HG03095 (cell line): ENCODE results near the gene HBS1L.

Experiments used
- ATAC-seq: cut with Tn5 transposase; IDR thresholded peaks from one replicate; pipeline ENCODE4 v1.9.1; 2021; ENCODE audit warnings: moderate library complexity; ENCODE audit not compliant: unreplicated experiment

Gene HBS1L

GRCh38 chr6:134921721-134922261 lies 132.8 kb downstream of the HBS1L start:
- ATAC-seq = no peak

GRCh38 chr6:134921276-134921675 lies 133.3 kb downstream of the HBS1L start:
- ATAC-seq = no peak

DNA sequence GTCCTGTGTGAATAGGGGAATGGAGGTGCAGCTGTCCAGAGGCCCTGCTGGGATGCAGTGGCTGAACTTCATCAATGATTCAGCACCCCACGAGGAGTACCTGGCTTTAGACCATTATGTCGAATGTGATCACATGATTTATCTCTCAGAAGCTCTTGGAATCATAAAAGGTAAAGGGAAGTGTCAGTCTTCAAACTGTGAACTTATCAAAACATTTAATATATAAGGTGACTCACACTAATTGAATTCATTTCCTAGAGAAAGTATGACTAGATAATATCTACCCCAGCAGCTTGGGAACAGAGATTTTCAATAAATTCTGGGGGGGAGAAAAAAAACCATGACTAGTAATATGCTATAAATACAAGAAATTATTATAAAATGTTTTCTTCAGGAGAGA lies 134.2 kb downstream of the HBS1L start:
- no peak for ATAC-seq

DNA sequence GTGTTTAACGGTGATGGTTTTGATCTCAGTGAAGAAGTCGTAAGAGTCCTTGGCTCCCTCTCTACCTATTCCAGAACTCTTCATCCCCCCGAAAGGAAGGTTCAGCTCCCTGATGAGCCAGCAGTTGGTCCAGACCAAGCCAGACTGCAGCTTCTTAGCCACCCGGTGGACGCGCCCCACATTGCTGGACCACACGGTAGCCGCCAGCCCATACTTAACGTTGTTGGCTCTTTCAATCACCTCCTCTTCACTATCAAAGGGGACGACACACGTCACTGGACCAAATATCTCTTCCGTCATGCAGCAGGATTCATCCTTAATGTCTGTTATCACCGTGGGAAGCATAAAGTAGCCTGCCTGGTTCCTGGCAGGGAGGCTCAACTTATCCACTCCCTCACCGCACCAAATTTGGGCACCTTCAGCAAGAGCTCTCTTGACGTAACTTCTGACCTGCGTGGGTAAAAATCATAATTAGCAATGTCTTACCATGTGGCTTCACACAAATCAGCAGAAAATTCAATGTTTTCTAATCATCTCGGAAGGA lies 136.1 kb downstream of the HBS1L start:
- no peak for ATAC-seq

GRCh38 chr6:134911547-134911946 lies 143.1 kb downstream of the HBS1L start:
- ATAC-seq = no peak

- no peak for ATAC-seq
These were observed 144.1 kb downstream of the HBS1L start for GRCh38 chr6:134910593-134910935.
